Measurements from ENCODE around the gene GFI1B.

GRCh38 chr9:132943651-132944293, 34.7 kb upstream of the GFI1B start:
- TF ChIP-seq, protein P1, sequence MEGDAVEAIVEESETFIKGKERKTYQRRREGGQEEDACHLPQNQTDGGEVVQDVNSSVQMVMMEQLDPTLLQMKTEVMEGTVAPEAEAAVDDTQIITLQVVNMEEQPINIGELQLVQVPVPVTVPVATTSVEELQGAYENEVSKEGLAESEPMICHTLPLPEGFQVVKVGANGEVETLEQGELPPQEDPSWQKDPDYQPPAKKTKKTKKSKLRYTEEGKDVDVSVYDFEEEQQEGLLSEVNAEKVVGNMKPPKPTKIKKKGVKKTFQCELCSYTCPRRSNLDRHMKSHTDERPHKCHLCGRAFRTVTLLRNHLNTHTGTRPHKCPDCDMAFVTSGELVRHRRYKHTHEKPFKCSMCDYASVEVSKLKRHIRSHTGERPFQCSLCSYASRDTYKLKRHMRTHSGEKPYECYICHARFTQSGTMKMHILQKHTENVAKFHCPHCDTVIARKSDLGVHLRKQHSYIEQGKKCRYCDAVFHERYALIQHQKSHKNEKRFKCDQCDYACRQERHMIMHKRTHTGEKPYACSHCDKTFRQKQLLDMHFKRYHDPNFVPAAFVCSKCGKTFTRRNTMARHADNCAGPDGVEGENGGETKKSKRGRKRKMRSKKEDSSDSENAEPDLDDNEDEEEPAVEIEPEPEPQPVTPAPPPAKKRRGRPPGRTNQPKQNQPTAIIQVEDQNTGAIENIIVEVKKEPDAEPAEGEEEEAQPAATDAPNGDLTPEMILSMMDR (IDR thresholded peaks at IDR 0.05; ENCODE audit: insufficient read depth, low read depth, low read length): no peak
- no peak for TF ChIP-seq EZH2 (IDR thresholded peaks at IDR 0.05; ENCODE audit: insufficient read depth, low read length)
